ENCODE measurements around the gene THUMPD2. TPM values are rescaled to one million over a fixed set of nuclear protein-coding genes. Genes with fewer than 3 reads are reported as not detected.
A peak's percentile ranks its signal among the peaks of the same experiment; 100 is the strongest.

Gene THUMPD2, protein sequence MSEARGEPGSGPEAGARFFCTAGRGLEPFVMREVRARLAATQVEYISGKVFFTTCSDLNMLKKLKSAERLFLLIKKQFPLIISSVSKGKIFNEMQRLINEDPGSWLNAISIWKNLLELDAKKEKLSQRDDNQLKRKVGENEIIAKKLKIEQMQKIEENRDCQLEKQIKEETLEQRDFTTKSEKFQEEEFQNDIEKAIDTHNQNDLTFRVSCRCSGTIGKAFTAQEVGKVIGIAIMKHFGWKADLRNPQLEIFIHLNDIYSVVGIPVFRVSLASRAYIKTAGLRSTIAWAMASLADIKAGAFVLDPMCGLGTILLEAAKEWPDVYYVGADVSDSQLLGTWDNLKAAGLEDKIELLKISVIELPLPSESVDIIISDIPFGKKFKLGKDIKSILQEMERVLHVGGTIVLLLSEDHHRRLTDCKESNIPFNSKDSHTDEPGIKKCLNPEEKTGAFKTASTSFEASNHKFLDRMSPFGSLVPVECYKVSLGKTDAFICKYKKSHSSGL
- polyA plus RNA-seq (2013), result 29.0 TPM

DNA sequence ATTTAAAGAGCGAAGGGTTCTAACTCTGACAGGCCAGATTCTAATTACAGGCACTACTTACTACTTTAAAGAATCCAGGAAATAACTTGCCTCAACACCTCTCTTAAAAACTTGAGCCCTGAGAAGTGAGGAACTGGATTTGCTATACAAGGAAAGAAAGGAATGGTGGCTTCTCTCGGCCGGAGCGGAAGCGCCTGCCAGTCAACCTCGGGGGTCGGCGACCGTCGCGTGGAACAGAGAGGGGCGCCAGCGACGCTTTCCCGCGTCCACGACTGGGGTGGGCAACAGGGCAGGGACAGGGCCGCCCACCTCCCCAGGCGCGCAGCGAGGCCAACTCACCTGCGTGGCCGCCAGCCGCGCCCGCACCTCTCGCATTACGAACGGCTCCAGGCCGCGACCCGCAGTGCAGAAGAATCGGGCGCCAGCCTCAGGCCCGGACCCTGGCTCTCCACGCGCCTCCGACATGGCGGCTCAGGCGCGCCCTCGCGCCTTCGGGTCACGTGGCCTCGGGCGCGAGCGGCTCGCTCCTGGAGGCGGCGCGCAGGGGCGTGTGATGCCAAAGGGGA lies at the start of gene THUMPD2:
Gene THUMPD2, minus strand, starts transcription at position 484 of the 566 bp plus-strand sequence. Its CDS starts 19 bp downstream, at position 465.
- Histone ChIP-seq H3K27me3 (replicated peaks in 2 of 5; ENCODE audit: control insufficient read depth in 4 of 5, insufficient read depth in 5 of 5, low read length in 4 of 5) (no peaks in the 10 kb centered on the region), H3K4me3 (ENCODE audit: control insufficient read depth in 1 of 7, extremely low read depth in 1 of 7, insufficient read depth in 4 of 7, low read depth in 2 of 7, low read length in 6 of 7) (peak within 1 kb of the TSS; percentile 79 to 93 (median 86)), H3K9me3 (ENCODE audit: control extremely low read depth in 1 of 5, control insufficient read depth in 4 of 5, insufficient read depth in 2 of 5, low read depth in 1 of 5, low read length in 4 of 5) (no peaks in the 10 kb centered on the region), H3K4me1 (ENCODE audit: control extremely low read depth in 1 of 4, control insufficient read depth in 4 of 4, insufficient read depth in 4 of 4, low read length in 3 of 4) (peaks cover 12 to 46% (median 24%) of the 10 kb centered on the region in 4 experiments), H3K36me3 (ENCODE audit: control insufficient read depth in 4 of 4, insufficient read depth in 4 of 4, low read length in 3 of 4) (peaks cover 0 to 6% (median 2%) of the 10 kb centered on the region in 4 experiments), H3K27ac (ENCODE audit: insufficient read depth in 1 of 2, low read depth in 1 of 2, low read length in 2 of 2, poor library complexity in 1 of 2, severe bottlenecking in 2 of 2) (peak within 1 kb of the TSS; percentile 73 to 89)
- peak; percentile 81 to 88 (median 82) for DNase-seq
- ChIA-PET POLR2A (no interaction called here), CTCF (interaction anchor here (1.4 kb wide), 1 partner anchor 76 kb away, joined by 4 read pairs; no protein-coding TSS in a partner anchor)
- 0% methylated on average over 40 of the region's 54 CpGs for WGBS (ENCODE audit: insufficient coverage)

DNA sequence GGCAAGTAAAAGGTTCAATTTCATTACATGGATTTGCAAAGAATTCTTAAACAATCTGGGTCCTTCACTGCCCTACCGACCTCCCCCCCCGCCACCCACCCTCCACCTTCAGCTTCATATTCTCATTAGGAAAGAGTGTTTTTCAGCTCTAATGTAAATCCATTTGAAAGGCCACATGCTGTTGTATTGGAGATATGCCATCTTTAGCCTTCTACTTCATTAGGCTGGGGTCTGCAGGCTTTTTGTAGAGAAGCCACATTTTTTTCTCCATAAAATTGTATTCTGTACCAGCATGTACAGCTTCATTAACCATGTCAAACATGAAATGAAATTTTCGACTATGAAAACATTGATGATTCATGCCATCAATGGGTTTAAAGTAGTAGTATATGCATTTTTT lies 42.8 kb upstream of the THUMPD2 start:
- DNase-seq, result no peak
- CTCF ChIA-PET, result no interaction called here
- H3K36me3 ChIP-seq (ENCODE audit: control insufficient read depth in 4 of 4, insufficient read depth in 4 of 4, low read length in 3 of 4), result no peaks in the 10 kb centered on the region
- H3K9me3 ChIP-seq (ENCODE audit: control extremely low read depth in 1 of 5, control insufficient read depth in 4 of 5, insufficient read depth in 2 of 5, low read depth in 1 of 5, low read length in 4 of 5), result no peaks in the 10 kb centered on the region
- no peak overlapping the region for H3K27ac ChIP-seq (ENCODE audit: insufficient read depth in 1 of 2, low read depth in 1 of 2, low read length in 2 of 2, poor library complexity in 1 of 2, severe bottlenecking in 2 of 2)
- no peaks in the 10 kb centered on the region for H3K27me3 ChIP-seq (replicated peaks in 2 of 5; ENCODE audit: control insufficient read depth in 4 of 5, insufficient read depth in 5 of 5, low read length in 4 of 5)
- H3K4me1 ChIP-seq (ENCODE audit: control extremely low read depth in 1 of 4, control insufficient read depth in 4 of 4, insufficient read depth in 4 of 4, low read length in 3 of 4), result no peaks in the 10 kb centered on the region
- H3K4me3 ChIP-seq (ENCODE audit: control insufficient read depth in 1 of 7, extremely low read depth in 1 of 7, insufficient read depth in 4 of 7, low read depth in 2 of 7, low read length in 6 of 7), result no peak overlapping the region
- POLR2A ChIA-PET, result no interaction called here
- WGBS (ENCODE audit: insufficient coverage), result no CpG with 5 or more reads among the region's 3 CpGs

DNA sequence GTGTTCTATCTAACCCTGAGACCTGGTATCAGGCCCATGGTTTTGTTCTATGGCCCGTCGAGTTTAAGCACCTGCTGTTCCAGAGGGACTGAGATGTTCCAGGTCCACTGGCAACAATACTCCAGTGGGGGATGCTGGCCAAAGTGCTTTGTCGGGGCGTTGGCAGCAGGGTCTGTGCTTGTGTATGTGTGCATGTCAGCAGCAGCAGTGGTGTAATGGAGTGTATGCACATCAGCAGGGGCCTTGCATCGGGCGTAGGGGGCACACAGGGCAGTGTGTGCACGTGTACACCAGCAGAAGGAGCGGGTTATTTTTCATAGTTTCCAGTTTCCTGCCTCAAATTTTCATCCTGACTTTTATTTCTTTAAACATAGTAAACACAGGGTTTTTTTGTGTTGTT lies 37.8 kb upstream of the THUMPD2 start:
- Histone ChIP-seq H3K27ac (ENCODE audit: insufficient read depth in 1 of 2, low read depth in 1 of 2, low read length in 2 of 2, poor library complexity in 1 of 2, severe bottlenecking in 2 of 2) (no peak overlapping the region), H3K4me3 (ENCODE audit: control insufficient read depth in 1 of 7, extremely low read depth in 1 of 7, insufficient read depth in 4 of 7, low read depth in 2 of 7, low read length in 6 of 7) (no peak overlapping the region), H3K27me3 (replicated peaks in 2 of 5; ENCODE audit: control insufficient read depth in 4 of 5, insufficient read depth in 5 of 5, low read length in 4 of 5) (no peaks in the 10 kb centered on the region), H3K36me3 (ENCODE audit: control insufficient read depth in 4 of 4, insufficient read depth in 4 of 4, low read length in 3 of 4) (no peaks in the 10 kb centered on the region), H3K9me3 (ENCODE audit: control extremely low read depth in 1 of 5, control insufficient read depth in 4 of 5, insufficient read depth in 2 of 5, low read depth in 1 of 5, low read length in 4 of 5) (peaks cover 0 to 18% (median 4%) of the 10 kb centered on the region in 5 experiments), H3K4me1 (ENCODE audit: control extremely low read depth in 1 of 4, control insufficient read depth in 4 of 4, insufficient read depth in 4 of 4, low read length in 3 of 4) (no peaks in the 10 kb centered on the region)
- POLR2A ChIA-PET, result no interaction called here
- DNase-seq, result no peak
- CTCF ChIA-PET, result no interaction called here
- 100% methylated on average over 4 of the region's 8 CpGs for WGBS (ENCODE audit: insufficient coverage)

DNA sequence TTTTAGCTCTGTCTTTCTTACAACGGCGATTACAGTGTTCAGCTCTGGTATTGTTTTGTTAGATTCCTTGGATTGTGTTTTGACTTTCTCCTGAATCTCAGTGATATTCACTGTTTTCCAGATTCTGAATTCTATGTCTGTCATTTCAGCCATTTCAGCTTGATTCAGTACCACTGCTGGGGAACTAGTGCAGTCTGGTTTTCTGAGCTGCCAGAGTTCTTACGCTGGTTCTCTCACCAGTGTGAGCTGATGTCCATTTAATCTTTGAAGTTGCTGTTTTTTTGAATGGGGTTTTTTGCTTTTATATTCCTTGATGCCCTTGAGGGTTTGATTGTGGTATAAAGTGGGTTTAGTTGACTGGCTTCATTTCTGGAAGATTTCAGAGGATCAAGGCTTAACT lies 37.4 kb upstream of the THUMPD2 start:
- ChIA-PET CTCF (no interaction called here), POLR2A (no interaction called here)
- Histone ChIP-seq H3K4me1 (ENCODE audit: control extremely low read depth in 1 of 4, control insufficient read depth in 4 of 4, insufficient read depth in 4 of 4, low read length in 3 of 4) (no peaks in the 10 kb centered on the region), H3K36me3 (ENCODE audit: control insufficient read depth in 4 of 4, insufficient read depth in 4 of 4, low read length in 3 of 4) (no peaks in the 10 kb centered on the region), H3K27ac (ENCODE audit: insufficient read depth in 1 of 2, low read depth in 1 of 2, low read length in 2 of 2, poor library complexity in 1 of 2, severe bottlenecking in 2 of 2) (no peak overlapping the region), H3K4me3 (ENCODE audit: control insufficient read depth in 1 of 7, extremely low read depth in 1 of 7, insufficient read depth in 4 of 7, low read depth in 2 of 7, low read length in 6 of 7) (no peak overlapping the region), H3K27me3 (replicated peaks in 2 of 5; ENCODE audit: control insufficient read depth in 4 of 5, insufficient read depth in 5 of 5, low read length in 4 of 5) (no peaks in the 10 kb centered on the region), H3K9me3 (ENCODE audit: control extremely low read depth in 1 of 5, control insufficient read depth in 4 of 5, insufficient read depth in 2 of 5, low read depth in 1 of 5, low read length in 4 of 5) (peaks cover 0 to 18% (median 4%) of the 10 kb centered on the region in 5 experiments)
- no peak for DNase-seq
- WGBS (ENCODE audit: insufficient coverage), result 100% methylated on average over 2 of the region's 3 CpGs

DNA sequence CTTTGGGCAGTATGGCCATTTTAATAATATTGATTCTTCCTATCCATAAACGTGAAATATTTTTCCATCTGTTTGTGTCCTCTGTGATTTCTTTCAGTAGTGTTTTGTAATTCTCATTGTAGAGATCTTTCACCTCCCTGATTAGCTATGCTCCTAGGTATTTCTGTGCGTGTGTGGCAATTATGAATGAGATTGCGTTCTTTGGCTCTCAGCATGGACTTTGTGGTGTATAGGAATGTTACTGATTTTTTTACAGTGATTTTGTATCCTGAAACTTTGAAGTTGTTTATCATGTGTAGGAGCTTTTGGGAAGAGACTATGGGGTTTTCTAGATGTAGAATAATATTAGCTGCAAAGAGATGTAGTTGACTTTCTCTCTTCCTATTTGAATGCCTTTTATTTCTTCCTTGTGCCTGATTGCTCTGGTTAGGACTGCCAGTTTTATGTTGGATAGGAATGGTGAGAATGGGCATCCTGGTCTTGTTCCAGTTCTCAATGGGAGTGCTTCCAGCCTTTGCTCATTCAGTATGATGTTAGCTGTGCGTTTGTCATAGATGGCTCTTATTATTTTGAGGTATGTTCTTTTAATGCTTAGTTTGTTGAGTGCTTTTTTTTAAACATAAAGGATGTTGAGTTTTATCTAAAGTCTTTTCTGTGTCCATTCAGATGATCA lies 27.0 kb upstream of the THUMPD2 start:
- 86% methylated on average over 1 of the region's 4 CpGs for WGBS (ENCODE audit: insufficient coverage)
- ChIA-PET POLR2A (no interaction called here), CTCF (no interaction called here)
- Histone ChIP-seq H3K4me3 (ENCODE audit: control insufficient read depth in 1 of 7, extremely low read depth in 1 of 7, insufficient read depth in 4 of 7, low read depth in 2 of 7, low read length in 6 of 7) (no peak overlapping the region), H3K9me3 (ENCODE audit: control extremely low read depth in 1 of 5, control insufficient read depth in 4 of 5, insufficient read depth in 2 of 5, low read depth in 1 of 5, low read length in 4 of 5) (peaks cover 0 to 26% (median 0%) of the 10 kb centered on the region in 5 experiments), H3K27me3 (replicated peaks in 2 of 5; ENCODE audit: control insufficient read depth in 4 of 5, insufficient read depth in 5 of 5, low read length in 4 of 5) (no peaks in the 10 kb centered on the region), H3K36me3 (ENCODE audit: control insufficient read depth in 4 of 4, insufficient read depth in 4 of 4, low read length in 3 of 4) (no peaks in the 10 kb centered on the region), H3K27ac (ENCODE audit: insufficient read depth in 1 of 2, low read depth in 1 of 2, low read length in 2 of 2, poor library complexity in 1 of 2, severe bottlenecking in 2 of 2) (no peak overlapping the region), H3K4me1 (ENCODE audit: control extremely low read depth in 1 of 4, control insufficient read depth in 4 of 4, insufficient read depth in 4 of 4, low read length in 3 of 4) (no peaks in the 10 kb centered on the region)
- no peak for DNase-seq

DNA sequence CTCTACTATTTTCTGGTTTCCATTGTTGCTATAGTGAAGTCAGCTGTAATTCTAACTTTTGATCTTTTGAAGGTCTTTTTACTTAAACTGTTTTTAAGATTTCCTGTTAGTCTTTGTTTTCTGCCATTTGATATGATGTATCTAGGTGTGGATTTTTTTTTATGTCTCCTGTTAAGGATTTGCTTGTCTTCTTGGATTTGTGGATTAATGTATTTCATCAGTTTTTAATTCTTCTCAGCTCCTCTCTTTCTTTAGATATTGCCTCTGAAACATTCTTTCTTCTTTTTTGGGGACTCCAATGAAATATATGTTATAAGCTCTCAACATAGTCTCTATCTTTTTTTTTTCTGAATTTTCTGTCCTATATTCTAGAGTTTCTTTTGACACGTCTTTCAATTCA lies 24.8 kb upstream of the THUMPD2 start:
- no peak overlapping the region for H3K4me3 ChIP-seq (ENCODE audit: control insufficient read depth in 1 of 7, extremely low read depth in 1 of 7, insufficient read depth in 4 of 7, low read depth in 2 of 7, low read length in 6 of 7)
- no peaks in the 10 kb centered on the region for H3K27me3 ChIP-seq (replicated peaks in 2 of 5; ENCODE audit: control insufficient read depth in 4 of 5, insufficient read depth in 5 of 5, low read length in 4 of 5)
- POLR2A ChIA-PET, result no interaction called here
- no peaks in the 10 kb centered on the region for H3K4me1 ChIP-seq (ENCODE audit: control extremely low read depth in 1 of 4, control insufficient read depth in 4 of 4, insufficient read depth in 4 of 4, low read length in 3 of 4)
- CTCF ChIA-PET, result no interaction called here
- H3K36me3 ChIP-seq (ENCODE audit: control insufficient read depth in 4 of 4, insufficient read depth in 4 of 4, low read length in 3 of 4), result no peaks in the 10 kb centered on the region
- DNase-seq, result no peak
- no CpG with 5 or more reads among the region's 1 CpG for whole genome bisulfite sequencing (ENCODE audit: insufficient coverage)
- H3K27ac ChIP-seq (ENCODE audit: insufficient read depth in 1 of 2, low read depth in 1 of 2, low read length in 2 of 2, poor library complexity in 1 of 2, severe bottlenecking in 2 of 2), result no peak overlapping the region
- peaks cover 0 to 26% (median 1%) of the 10 kb centered on the region in 5 experiments for H3K9me3 ChIP-seq (ENCODE audit: control extremely low read depth in 1 of 5, control insufficient read depth in 4 of 5, insufficient read depth in 2 of 5, low read depth in 1 of 5, low read length in 4 of 5)

DNA sequence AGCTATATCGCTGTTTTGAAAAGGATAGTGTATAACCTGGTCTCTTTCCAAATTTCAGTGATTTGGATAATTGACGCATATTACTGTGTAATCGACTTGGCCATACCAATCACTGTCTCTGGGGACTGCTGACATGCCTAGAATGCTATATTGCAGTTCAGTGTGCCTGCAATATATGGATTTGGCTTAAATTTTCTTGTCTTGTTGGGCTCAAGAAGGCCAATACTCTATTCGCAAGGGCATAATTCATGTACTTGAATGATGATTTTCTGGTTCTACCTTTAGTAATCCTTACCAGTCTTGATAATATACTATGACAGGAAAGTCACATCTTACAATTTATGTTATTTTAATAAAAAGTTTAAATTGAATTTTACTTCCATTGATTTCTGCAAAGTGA lies 21.7 kb upstream of the THUMPD2 start:
- WGBS (ENCODE audit: insufficient coverage), result 100% methylated on average over 4 of the region's 4 CpGs
- Histone ChIP-seq H3K36me3 (ENCODE audit: control insufficient read depth in 4 of 4, insufficient read depth in 4 of 4, low read length in 3 of 4) (no peaks in the 10 kb centered on the region), H3K4me3 (ENCODE audit: control insufficient read depth in 1 of 7, extremely low read depth in 1 of 7, insufficient read depth in 4 of 7, low read depth in 2 of 7, low read length in 6 of 7) (no peak overlapping the region), H3K27me3 (replicated peaks in 2 of 5; ENCODE audit: control insufficient read depth in 4 of 5, insufficient read depth in 5 of 5, low read length in 4 of 5) (no peaks in the 10 kb centered on the region), H3K4me1 (ENCODE audit: control extremely low read depth in 1 of 4, control insufficient read depth in 4 of 4, insufficient read depth in 4 of 4, low read length in 3 of 4) (no peaks in the 10 kb centered on the region), H3K27ac (ENCODE audit: insufficient read depth in 1 of 2, low read depth in 1 of 2, low read length in 2 of 2, poor library complexity in 1 of 2, severe bottlenecking in 2 of 2) (no peak overlapping the region), H3K9me3 (ENCODE audit: control extremely low read depth in 1 of 5, control insufficient read depth in 4 of 5, insufficient read depth in 2 of 5, low read depth in 1 of 5, low read length in 4 of 5) (peaks cover 0 to 19% (median 3%) of the 10 kb centered on the region in 5 experiments)
- ChIA-PET POLR2A (no interaction called here), CTCF (no interaction called here)
- no peak for DNase-seq

Measured in common myeloid progenitor, CD34-positive (primary cell).